Mucosa of descending colon (tissue), 3 donors: ENCODE data around the gene ZNF407. TPM values are rescaled to one million over a fixed set of nuclear protein-coding genes. Genes with fewer than 3 reads are reported as not detected.

Experiments
- ATAC-seq: fragments of 200-7000 bp; cut with Tn5 transposase; one replicate; pipeline ENCODE4 v1.9.1; 2020; ENCODE audit warnings: mild to moderate bottlenecking, moderate library complexity
- DNase-seq, 3 donors: peaks; one replicate each; pipeline ENCODE4 v3.0.0-alpha.2; 2020
- H3K36me3 ChIP-seq: fragments of 200-600 bp; one replicate; pipeline ENCODE4 v1.8.0; 2021; ENCODE audit warnings: low read depth, mild to moderate bottlenecking
- H3K4me1 ChIP-seq: fragments of 200-600 bp; one replicate; pipeline ENCODE4 v1.8.0; 2021; ENCODE audit warnings: low read depth, mild to moderate bottlenecking
- H3K4me3 ChIP-seq: fragments of 200-600 bp; one replicate; pipeline ENCODE4 v1.8.0; 2021; ENCODE audit warnings: mild to moderate bottlenecking
- H3K9me3 ChIP-seq: fragments of 200-600 bp; one replicate; pipeline ENCODE4 v1.8.0; 2021; ENCODE audit warnings: mild to moderate bottlenecking
- CTCF ChIP-seq: fragments of 200-600 bp; IDR thresholded peaks from one replicate; pipeline ENCODE4 v1.8.0; 2022; ENCODE audit warnings: antibody characterized with exemption, mild to moderate bottlenecking
- intact Hi-C, 2 donors: fragments of 100-400 bp; cut with DNase I in 1 of 2; cut with micrococcal nuclease in 1 of 2; formaldehyde crosslinking; loops; one replicate each; pipeline versions ENCODE4 v1.11.0 to v1.11.1; 2022; cut with DNase I, micrococcal nuclease
- total RNA-seq, 3 donors: library from RNA; stranded (reverse); fragmentation: NEBNext Ultra II Directional in 2 of 3; extraction: Animal tissue kit (Norgen Biotek cat#: 25700) in 2 of 3; gene quantifications; one replicate each; pipeline versions ENCODE4 v1.2.1 to v1.2.4, GENCODE V29; 2021 to 2023
- donor health status: DM: no; HTN: no; CAD: no; lungs with moderate emphysema.
- donor health status: DM: no; HTN: no; CAD: no.
- donor health status: DM: no; HTN: yes; CAD: no.

The ZNF407 gene
- total RNA-seq, 3 donors from 2014 or later: 13.0 to 25.1 (median 18.8) TPM

GRCh38 chr18:74551936-74552555, 45.6 kb upstream of the ZNF407 start:
- intact Hi-C loops: loop anchor here in 1 of 2 donors (5.0 kb wide), 2 partner anchors 200 to 355 kb away; no protein-coding TSS in a partner anchor
- DNase-seq (peak in 2 of 3 donors; percentile 80 to 98), ATAC-seq (peak; percentile 98)

GRCh38 chr18:74556126-74556525, 41.5 kb upstream of the ZNF407 start:
- no peak for ATAC-seq
- Histone ChIP-seq H3K9me3 (no peaks in the 10 kb centered on the region), H3K4me1 (no peaks in the 10 kb centered on the region), H3K4me3 (no peak overlapping the region), H3K36me3 (no peaks in the 10 kb centered on the region)
- intact Hi-C loops: loop anchor here in 1 of 2 donors (5.0 kb wide), 1 partner anchor 204 kb away; no protein-coding TSS in a partner anchor
- no peak for TF ChIP-seq CTCF
- no peak for DNase-seq

More at GRCh38 chr18:74551936-74552555, 45.6 kb upstream of the ZNF407 start:
- Histone ChIP-seq H3K4me1 (no peaks in the 10 kb centered on the region), H3K4me3 (no peak overlapping the region), H3K36me3 (no peaks in the 10 kb centered on the region), H3K9me3 (peaks cover 14% of the 10 kb centered on the region)
- TF ChIP-seq CTCF: peak; percentile 65

GRCh38 chr18:74558096-74558495, 39.6 kb upstream of the ZNF407 start:
- ATAC-seq (no peak), DNase-seq (no peak)
- no peak overlapping the region for H3K4me3 ChIP-seq
- H3K4me1 ChIP-seq: no peaks in the 10 kb centered on the region
- H3K36me3 ChIP-seq: no peaks in the 10 kb centered on the region
- intact Hi-C loops: loop anchor here in 1 of 2 donors (5.0 kb wide), 1 partner anchor 206 kb away; no protein-coding TSS in a partner anchor
- no peaks in the 10 kb centered on the region for H3K9me3 ChIP-seq
- TF ChIP-seq CTCF: no peak

GRCh38 chr18:74562131-74562730, 35.4 kb upstream of the ZNF407 start:
- Histone ChIP-seq H3K4me1 (no peaks in the 10 kb centered on the region), H3K4me3 (no peak overlapping the region), H3K36me3 (no peaks in the 10 kb centered on the region), H3K9me3 (no peaks in the 10 kb centered on the region)
- no peak for DNase-seq
- no peak for TF ChIP-seq CTCF
- ATAC-seq: no peak
- intact Hi-C loops: no loop called here

GRCh38 chr18:74562775-74563174, 34.9 kb upstream of the ZNF407 start:
- DNase-seq: no peak
- TF ChIP-seq CTCF: no peak
- ATAC-seq: no peak
- no peak overlapping the region for H3K4me3 ChIP-seq
- intact Hi-C loops: no loop called here
- H3K4me1 ChIP-seq: no peaks in the 10 kb centered on the region
- no peaks in the 10 kb centered on the region for H3K9me3 ChIP-seq
- no peaks in the 10 kb centered on the region for H3K36me3 ChIP-seq
